CD4-positive, alpha-beta T cell (primary cell): ENCODE measurements around the gene CEP112. TPM values are rescaled to one million over a fixed set of nuclear protein-coding genes. Genes with fewer than 3 reads are reported as not detected.

Source experiments
- ATAC-seq: fragments of 200-7000 bp; cut with Tn5 transposase; one replicate; pipeline ENCODE4 v1.10.0; 2022; ENCODE audit warnings: mild to moderate bottlenecking; ENCODE audit not compliant: poor library complexity
- CTCF ChIA-PET: fragments of 350-600 bp; sonication (Branson Sonifier 250); formaldehyde crosslinking; loops from one replicate; lab custom pipeline; 2021; ENCODE audit warnings: antibody characterized with exemption, inconsistent platforms; lab: Charles Lee
- POLR2A ChIA-PET: fragments of 350-600 bp; sonication (Branson Sonifier 250); formaldehyde crosslinking; loops from one replicate; lab custom pipeline; 2021; ENCODE audit warnings: antibody characterized with exemption, inconsistent platforms; lab: Charles Lee
- DNase-seq, 14 experiments: peaks; one replicate each; pipeline ENCODE4 v3.0.0-alpha.2; 2013 to 2020; ENCODE audit warnings: mixed read lengths in 2 of 14
- H3K27ac ChIP-seq, 2 donors: one replicate each; pipeline versions ENCODE4 v1.5.1 to v1.7.0; 2013; ENCODE audit warnings: low read length in 2 of 2, low read depth in 1 of 2, mild to moderate bottlenecking in 1 of 2
- H3K27me3 ChIP-seq, 2 experiments: 1 replicate in 1 of 2; 2 replicates in 1 of 2; pipeline versions ENCODE4 v1.6.1 to v1.7.0; 2013; ENCODE audit warnings: low read length in 2 of 2, control low read depth in 1 of 2, mild to moderate bottlenecking in 1 of 2, moderate library complexity in 1 of 2; ENCODE audit not compliant: insufficient read depth in 2 of 2, control insufficient read depth in 1 of 2
- H3K36me3 ChIP-seq: one replicate; pipeline ENCODE4 v1.6.1; 2013; ENCODE audit warnings: low read length, control low read depth; ENCODE audit not compliant: insufficient read depth
- H3K4me1 ChIP-seq: one replicate; pipeline ENCODE4 v1.6.1; 2013; ENCODE audit warnings: low read length, control low read depth; ENCODE audit not compliant: insufficient read depth
- H3K4me3 ChIP-seq: one replicate; pipeline ENCODE4 v1.5.1; 2013; ENCODE audit warnings: mild to moderate bottlenecking, low read length, moderate library complexity
- H3K9me3 ChIP-seq, 2 experiments: 1 replicate in 1 of 2; 2 replicates in 1 of 2; pipeline versions ENCODE4 v1.6.1 to v1.7.0; 2013; ENCODE audit warnings: low read length in 2 of 2, mild to moderate bottlenecking in 2 of 2, control low read depth in 1 of 2, moderate library complexity in 1 of 2; ENCODE audit not compliant: control insufficient read depth in 1 of 2, insufficient read depth in 1 of 2
- H3K27ac Mint-ChIP-seq: one replicate; pipeline ENCODE4 v1.8.0; 2020; ENCODE audit warnings: mixed read lengths
- H3K27me3 Mint-ChIP-seq: one replicate; pipeline ENCODE4 v1.8.0; 2021; ENCODE audit warnings: mixed read lengths
- H3K36me3 Mint-ChIP-seq: one replicate; pipeline ENCODE4 v1.8.0; 2021; ENCODE audit warnings: low read depth, mixed read lengths
- H3K4me1 Mint-ChIP-seq: one replicate; pipeline ENCODE4 v1.8.0; 2021; ENCODE audit warnings: low read depth, mixed read lengths
- H3K4me3 Mint-ChIP-seq: one replicate; pipeline ENCODE4 v1.8.0; 2020; ENCODE audit warnings: mild to moderate bottlenecking, mixed read lengths
- H3K9me3 Mint-ChIP-seq: one replicate; pipeline ENCODE4 v1.8.0; 2020; ENCODE audit warnings: mixed read lengths
- CTCF ChIP-seq: fragments of 200-600 bp; IDR thresholded peaks from one replicate; pipeline ENCODE4 v1.8.0; 2022; ENCODE audit warnings: antibody characterized with exemption, mild to moderate bottlenecking
- intact Hi-C, 2 experiments: fragments of 100-400 bp; cut with DNase I in 1 of 2; cut with micrococcal nuclease in 1 of 2; formaldehyde crosslinking; loops; one replicate each; pipeline versions ENCODE4 v1.15.1 to v1.9.0; 2023 to 2025; cut with DNase I, micrococcal nuclease
- total RNA-seq, 174 experiments: library from RNA in 2 of 174; stranded (reverse) in 2 of 174; gene quantifications; one replicate each; pipeline ENCODE4 v1.2.3 and lab custom pipeline; 2021 to 2026

CEP112 gene
- total RNA-seq, 2 experiments from 2014 or later = 1.6 to 2.2 TPM

- H3K4me3 Mint-ChIP-seq = no peak overlapping the region
- no peak for TF ChIP-seq CTCF
- Histone ChIP-seq H3K9me3 (no peaks in the 10 kb centered on the region), H3K27me3 (no peaks in the 10 kb centered on the region), H3K27ac (no peak overlapping the region), H3K4me1 (no peaks in the 10 kb centered on the region), H3K4me3 (no peak overlapping the region), H3K36me3 (no peaks in the 10 kb centered on the region)
- intact Hi-C loops = loop anchor here in 1 of 2 experiments (10.0 kb wide), 1 partner anchor 202 kb away; no protein-coding TSS in a partner anchor
- H3K27ac Mint-ChIP-seq = no peak overlapping the region
- ATAC-seq (no peak), DNase-seq (no peak)
- no peaks in the 10 kb centered on the region for H3K36me3 Mint-ChIP-seq
- ChIA-PET POLR2A (no interaction called here), CTCF (no interaction called here)
- H3K27me3 Mint-ChIP-seq = no peaks in the 10 kb centered on the region
- no peaks in the 10 kb centered on the region for H3K9me3 Mint-ChIP-seq
- H3K4me1 Mint-ChIP-seq = peaks cover 13% of the 10 kb centered on the region
Observed at GRCh38 chr17:65756760-65757159, 435.2 kb downstream of the CEP112 start.

- Mint-ChIP-seq H3K36me3 (no peaks in the 10 kb centered on the region), H3K27me3 (no peaks in the 10 kb centered on the region), H3K27ac (no peak overlapping the region), H3K9me3 (no peaks in the 10 kb centered on the region), H3K4me1 (peaks cover 23% of the 10 kb centered on the region), H3K4me3 (no peak overlapping the region)
- Histone ChIP-seq H3K9me3 (no peaks in the 10 kb centered on the region), H3K4me3 (no peak overlapping the region), H3K27me3 (no peaks in the 10 kb centered on the region), H3K4me1 (peaks cover 4% of the 10 kb centered on the region), H3K27ac (no peak overlapping the region), H3K36me3 (no peaks in the 10 kb centered on the region)
- TF ChIP-seq CTCF = no peak
- POLR2A ChIA-PET = no interaction called here
- intact Hi-C loops = loop anchor here in 1 of 2 experiments (10.0 kb wide), 1 partner anchor 201 kb away; no protein-coding TSS in a partner anchor
- CTCF ChIA-PET = no interaction called here
- ATAC-seq (no peak), DNase-seq (no peak)
Observed at GRCh38 chr17:65755799-65756198, 436.1 kb downstream of the CEP112 start.

- no peaks in the 10 kb centered on the region for H3K36me3 ChIP-seq
- H3K4me3 ChIP-seq = no peak overlapping the region
- ChIA-PET POLR2A (no interaction called here), CTCF (no interaction called here)
- H3K27me3 ChIP-seq = no peaks in the 10 kb centered on the region
- H3K27ac ChIP-seq = no peak overlapping the region
- peaks cover 34% of the 10 kb centered on the region for H3K4me1 Mint-ChIP-seq
- H3K4me1 ChIP-seq = peaks cover 9% of the 10 kb centered on the region
- ATAC-seq = no peak
- intact Hi-C loops = loop anchor here in 1 of 2 experiments (10.0 kb wide), 1 partner anchor 200 kb away; no protein-coding TSS in a partner anchor
- H3K27ac Mint-ChIP-seq = no peak overlapping the region
- no peak overlapping the region for H3K4me3 Mint-ChIP-seq
- H3K36me3 Mint-ChIP-seq = no peaks in the 10 kb centered on the region
- no peak for DNase-seq
- no peaks in the 10 kb centered on the region for H3K9me3 ChIP-seq
- H3K27me3 Mint-ChIP-seq = no peaks in the 10 kb centered on the region
- H3K9me3 Mint-ChIP-seq = no peaks in the 10 kb centered on the region
- no peak for TF ChIP-seq CTCF
Observed at GRCh38 chr17:65754630-65755029, 437.3 kb downstream of the CEP112 start.
